HUDEP-2 (cell line): ENCODE measurements around the gene C14orf93.
A peak's percentile ranks its signal among the peaks of the same experiment; 100 is the strongest.
"Not testable (repeated sequence)": the region's sequence is repeated elsewhere in the genome, so short reads cannot be mapped to it uniquely, and the experiment has no call there.

Experiments
- DNase-seq, 76 experiments: peaks; one replicate each; lab custom pipeline; 2025; ENCODE audit not compliant: unreplicated experiment in 76 of 76; lab: John Stamatoyannopoulos, UW

The C14orf93 gene

DNA sequence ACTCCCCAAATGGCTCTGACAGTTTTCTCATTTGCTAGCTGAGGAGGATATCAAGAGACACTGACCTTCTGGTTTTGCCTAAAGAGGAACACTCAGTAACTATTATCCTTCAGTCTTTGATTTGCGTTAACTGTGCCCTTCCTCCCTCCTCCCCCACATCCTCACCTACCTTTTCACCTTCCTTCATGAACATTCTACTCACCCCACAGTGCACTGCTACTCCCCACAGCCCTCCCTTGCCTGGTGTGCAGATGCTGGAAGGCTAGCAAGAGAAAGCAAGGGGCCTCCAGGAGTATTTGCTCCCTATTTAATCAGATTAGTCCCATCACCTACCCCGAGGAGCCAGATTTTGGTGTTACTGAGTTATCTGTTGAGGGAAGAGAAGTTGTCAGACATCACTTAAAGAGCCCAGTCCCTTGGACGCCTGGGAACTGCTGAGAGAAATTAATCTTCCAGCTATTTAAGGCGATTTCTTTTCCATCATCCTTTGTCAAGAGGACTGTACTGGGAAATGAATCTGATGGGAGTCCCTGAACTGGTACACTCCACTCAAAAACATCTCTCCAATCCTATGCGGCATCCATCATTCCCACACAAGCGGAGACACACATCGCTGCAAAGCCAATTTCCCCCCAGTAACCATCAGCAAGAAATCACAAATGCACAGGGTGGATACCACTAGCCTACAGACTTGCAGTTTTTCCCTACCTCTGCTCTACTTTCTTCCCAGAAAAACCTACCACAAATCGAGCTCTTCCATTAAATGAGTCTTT lies 13.3 kb upstream of the C14orf93 start:
- no peak for DNase-seq

DNA sequence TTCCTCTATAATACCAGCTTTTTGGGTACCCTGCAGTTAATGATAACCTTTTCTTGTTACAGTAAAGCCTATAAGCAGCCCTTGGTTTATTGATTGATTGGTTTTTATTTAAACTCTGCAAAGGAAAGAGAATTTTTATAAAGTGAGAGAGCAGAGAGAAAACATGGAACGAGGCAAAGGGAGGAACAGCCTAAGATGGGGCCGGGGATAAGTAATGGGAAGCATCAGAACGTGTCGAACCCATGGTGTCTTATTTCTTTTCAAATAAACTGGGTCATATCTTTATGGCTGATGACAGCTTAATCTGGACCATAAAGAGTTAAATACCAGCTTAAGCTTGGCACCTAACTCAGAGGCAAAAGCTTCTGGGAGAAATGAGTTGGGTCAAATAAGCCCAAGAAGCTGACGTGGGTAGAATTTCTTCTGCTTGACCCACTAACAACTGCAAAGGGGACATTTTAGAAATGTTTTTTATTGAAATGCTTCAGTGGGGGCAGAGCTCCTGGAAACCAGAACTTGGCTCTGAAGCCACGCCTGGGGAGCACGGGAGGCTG lies 12.0 kb upstream of the C14orf93 start:
- no peak for DNase-seq

DNA sequence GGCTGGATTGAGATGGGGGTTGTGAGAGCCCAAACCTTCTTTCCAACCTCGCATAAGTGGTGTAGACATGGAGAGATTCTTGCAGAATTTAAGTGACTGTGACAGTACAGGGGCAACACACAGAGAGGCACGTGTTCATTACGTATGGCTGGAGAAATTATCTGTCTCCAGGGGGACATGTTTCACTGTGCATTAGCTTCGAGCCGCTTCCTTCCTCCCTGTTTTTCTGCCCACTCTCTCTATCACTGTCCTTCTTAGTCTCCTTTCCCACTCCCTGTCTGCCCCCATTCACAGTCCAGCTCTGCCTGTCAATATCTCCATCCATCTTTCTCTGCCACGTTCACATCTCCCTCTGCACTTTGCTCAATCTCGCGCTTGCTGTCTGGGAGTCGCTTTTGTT lies 11.5 kb upstream of the C14orf93 start:
- no peak for DNase-seq

DNA sequence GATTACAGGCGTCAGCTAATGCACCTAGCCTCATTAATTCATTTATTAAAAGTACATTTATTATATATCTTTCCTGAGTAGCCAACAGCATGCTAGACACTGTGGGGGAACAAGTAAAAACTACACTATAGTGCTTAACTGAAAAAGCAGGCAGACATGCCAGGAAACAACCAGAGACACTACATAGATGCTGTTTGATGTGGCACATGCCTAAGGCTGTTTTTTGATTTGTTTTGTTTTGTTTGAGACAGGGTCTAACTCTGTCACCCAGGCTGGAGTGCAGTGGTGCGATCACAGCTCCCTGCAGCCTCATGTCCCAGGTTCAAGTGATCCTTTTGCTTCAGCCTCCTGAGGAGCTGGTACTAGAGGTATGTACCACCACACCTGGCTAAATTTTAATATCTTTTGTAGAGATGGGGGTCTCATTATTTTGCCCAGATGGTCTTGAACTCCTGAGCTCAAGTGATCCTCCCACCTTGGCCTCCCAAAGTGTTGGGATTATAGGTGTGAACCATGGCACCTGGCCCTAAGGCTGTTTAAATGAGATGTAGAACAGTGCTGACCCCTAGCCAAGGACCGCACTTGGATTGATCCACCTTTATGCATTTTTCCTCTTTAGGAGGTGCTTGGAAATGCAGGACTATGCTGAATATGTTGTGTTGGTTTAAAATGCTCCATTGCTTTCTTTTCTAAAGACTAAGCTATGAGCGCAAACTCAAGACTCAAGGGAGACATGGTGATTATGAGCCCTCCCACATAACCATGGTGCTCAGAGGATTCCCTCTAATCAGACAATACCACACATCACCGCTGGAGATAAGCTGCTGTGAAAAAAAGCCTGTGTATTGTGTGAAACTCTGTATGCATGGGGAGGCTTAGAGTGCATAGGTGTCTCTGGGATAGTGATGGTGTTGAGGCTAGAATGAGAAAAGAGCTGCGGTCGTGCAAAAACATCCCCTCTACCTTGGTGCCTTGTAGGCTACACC lies 10.5 kb upstream of the C14orf93 start:
- peak in 51 of 76 experiments; percentile 7 to 75 (median 38) for DNase-seq

DNA sequence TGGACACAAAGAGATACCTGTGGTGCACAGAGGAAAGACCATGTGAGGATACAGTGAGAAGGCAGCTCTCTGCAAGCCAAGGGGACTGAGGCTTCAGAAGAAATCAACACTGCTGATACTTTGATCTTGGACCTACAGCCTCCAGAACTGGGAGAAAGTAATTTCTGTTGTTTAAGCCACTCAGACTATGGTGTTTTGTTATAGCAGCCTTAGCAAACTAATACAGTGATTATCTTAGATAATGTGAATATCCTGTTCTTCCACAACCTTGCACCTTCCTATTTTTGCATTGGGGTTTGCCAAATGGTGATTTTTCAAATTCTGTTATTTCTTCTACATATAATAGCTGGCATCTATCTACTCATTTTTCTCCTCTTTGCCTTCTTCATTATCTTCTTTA lies 8.2 kb upstream of the C14orf93 start:
- no peak for DNase-seq

DNA sequence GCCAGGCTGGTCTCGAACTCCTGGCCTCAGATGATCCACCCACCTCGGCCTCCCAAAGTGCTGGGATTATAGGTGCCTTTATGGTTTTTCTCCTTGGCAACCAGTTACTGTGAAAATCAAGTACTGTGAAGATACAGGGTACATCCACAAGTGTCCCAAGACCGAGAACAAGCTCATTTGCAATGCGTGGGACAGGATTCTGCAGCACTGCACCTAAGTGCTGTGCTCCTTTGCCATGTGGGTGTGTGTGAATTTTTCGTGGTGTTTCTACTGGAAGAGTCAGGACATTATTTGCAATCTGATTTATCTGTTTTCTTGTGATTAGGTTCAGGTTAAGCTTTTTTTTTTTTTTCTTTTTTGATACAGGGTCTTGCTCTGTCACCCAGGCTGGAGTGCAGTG lies 7.1 kb upstream of the C14orf93 start:
- no peak for DNase-seq

DNA sequence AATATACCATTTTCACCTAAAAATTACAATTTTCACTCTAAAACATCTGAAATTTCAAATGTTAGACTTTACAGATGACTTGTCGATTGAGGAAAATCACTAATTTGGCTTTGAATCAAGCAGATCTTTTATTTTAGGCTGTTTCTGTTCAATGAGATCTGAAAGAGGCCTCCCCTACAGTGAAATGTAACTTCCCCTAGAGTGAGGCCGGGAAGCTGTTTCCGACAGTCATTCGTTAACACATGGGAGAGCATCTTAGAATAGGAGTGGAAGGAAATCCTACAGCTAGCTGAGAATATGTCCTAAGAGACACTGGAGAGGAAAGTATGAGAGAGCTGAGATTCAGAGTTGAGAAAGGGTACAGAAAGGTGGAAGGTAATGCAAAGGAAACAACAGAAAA lies 5.7 kb upstream of the C14orf93 start:
- no peak for DNase-seq

DNA sequence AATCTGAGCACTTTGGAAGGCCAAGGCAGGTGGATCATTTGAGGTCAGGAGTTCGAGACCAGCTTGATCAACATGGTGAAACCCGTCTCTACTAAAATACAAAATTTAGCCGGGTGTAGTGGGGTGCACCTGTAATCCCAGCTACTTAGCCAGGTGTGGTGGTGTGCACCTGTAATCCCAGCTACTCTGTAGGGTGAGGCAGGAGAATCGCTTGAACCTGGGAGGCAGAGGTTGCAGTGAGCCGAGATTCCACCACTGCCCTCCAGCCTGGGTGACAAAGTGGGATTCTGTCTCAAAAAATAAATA lies 3.8 kb upstream of the C14orf93 start:
- DNase-seq: not testable (repeated sequence)

DNA sequence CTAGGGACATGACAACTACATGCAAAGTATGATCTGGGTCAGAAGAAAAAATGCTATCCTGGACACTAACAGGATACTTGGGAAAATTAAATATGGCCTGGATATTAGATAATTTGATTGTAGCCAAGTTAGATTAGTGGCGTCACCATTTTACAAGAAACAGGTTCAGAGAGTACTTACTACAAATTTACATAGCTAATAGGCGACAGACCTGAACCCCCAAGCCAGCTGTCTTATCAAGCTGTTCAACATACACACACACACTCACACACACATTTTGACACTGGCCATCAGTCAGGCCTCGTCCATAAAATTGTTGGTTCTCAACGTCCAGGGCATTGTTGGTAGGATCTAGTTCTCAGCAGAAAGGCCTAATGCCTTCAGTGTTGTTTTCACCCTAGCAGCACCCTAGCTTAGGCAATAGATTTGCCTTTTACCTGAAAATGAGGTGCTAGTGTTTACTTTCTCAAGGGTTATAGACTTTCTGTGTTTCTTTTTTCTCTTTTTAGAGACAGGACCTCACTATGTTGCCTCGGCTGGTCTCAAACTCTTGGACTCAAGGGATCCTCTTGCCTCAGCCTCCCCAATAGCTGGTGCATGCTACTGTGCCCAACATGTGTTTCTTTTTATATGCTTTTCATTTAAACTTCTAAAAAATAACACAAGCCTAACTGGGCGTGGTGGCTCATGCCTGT lies 3.3 kb upstream of the C14orf93 start:
- no peak for DNase-seq

DNA sequence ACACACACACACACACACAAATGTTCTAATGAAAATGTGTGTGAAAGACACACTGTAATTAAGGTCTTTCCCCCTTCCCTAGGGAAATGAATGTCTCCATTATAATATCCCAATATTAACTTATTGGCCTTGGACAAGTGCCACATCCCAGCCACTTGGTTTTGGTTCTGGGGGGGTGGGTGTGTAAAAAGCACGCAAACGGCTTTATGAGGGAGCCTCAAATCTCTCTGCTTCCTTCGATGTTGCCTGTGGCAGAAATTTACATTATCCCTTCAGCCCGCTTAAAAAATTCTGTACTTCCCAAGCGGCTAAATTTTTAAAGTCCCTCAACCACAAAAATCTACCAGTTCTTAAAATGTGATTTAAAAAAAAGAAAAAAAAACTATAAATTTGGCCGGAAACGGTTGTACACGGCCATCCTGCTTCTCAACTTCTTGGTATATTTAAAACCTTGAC lies 432 bp downstream of the C14orf93 start:
- peak in 1 of 76 experiments; percentile 6 for DNase-seq

DNA sequence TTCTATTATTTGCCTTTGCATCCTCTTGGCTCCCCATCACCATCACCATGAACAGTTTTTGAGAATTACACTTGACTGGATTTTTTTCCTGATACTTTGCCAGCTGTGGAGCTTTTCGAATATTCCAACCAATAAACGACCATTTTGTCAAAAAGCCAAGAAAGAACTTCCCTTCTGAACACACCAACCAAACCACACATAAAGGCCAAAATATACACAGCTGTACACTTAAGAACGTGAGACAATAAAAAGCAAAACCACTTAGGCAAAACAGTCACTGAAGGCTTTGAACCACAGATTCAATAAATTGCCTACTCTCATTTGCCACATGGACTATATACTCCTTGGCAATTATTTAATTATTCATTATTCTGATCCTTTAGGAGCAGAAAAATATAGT lies 1.1 kb downstream of the C14orf93 start:
- peak in 5 of 76 experiments; percentile 15 to 28 (median 16) for DNase-seq

DNA sequence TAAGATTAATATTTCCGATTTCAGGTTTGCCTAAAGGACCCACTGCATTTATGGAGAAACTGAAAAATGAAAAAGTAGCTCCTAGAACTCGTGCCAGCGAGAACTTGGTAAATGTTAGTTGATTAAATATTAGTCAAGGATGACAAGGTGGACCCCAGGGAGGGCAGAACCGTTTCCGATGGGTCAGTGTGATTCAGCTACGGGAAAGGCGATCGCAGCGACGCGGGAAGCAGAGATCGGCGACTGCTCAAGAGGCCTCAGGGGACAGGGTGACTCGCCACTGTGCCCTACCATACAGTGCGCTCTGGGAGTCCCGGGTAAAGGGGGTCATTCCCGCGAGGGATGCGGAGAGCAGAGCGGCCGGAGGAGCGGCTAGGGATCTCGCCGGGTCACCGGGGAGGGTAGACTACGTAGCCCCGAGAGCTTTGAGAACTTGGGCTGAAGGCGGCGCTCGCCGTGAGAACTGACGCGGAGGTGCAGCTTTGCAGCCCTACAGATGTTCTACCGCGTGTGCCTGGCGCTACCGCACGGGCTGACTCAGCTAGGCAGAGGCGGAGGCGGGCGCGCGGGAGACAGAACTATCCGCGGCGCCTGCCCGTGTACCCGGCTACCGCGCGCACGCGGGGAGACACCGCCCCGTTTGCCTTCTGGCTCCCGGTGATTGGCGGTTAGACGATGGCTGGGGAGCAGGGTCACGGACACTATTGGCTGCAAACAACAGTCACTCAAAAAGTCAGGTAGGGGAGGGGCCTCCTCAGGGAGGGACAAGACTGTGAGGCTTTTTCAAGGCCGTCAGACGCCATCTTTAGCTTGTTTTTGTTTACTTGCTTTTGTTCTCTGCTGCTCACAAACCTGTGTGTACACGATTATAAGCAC lies 3.2 kb downstream of the C14orf93 start:
- DNase-seq: peak in 75 of 76 experiments; percentile 53 to 99 (median 96)

DNA sequence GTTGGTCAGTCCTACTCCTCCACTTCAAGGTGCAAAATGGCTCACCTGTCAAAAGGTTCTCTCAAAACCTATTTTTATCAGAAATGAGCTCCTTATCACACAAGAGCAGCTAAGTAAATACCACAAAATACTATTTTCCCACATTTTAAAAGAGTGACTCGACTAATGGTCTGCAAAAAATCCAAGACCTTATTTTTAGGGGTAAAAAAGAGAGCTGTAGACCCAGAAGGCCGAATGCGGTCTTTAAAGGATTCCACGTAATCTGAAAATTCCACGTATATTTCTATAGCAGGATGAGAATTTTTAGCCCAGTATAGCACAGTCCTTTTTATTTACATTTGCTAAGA lies 3.8 kb downstream of the C14orf93 start:
- DNase-seq: peak in 1 of 76 experiments; percentile 36

DNA sequence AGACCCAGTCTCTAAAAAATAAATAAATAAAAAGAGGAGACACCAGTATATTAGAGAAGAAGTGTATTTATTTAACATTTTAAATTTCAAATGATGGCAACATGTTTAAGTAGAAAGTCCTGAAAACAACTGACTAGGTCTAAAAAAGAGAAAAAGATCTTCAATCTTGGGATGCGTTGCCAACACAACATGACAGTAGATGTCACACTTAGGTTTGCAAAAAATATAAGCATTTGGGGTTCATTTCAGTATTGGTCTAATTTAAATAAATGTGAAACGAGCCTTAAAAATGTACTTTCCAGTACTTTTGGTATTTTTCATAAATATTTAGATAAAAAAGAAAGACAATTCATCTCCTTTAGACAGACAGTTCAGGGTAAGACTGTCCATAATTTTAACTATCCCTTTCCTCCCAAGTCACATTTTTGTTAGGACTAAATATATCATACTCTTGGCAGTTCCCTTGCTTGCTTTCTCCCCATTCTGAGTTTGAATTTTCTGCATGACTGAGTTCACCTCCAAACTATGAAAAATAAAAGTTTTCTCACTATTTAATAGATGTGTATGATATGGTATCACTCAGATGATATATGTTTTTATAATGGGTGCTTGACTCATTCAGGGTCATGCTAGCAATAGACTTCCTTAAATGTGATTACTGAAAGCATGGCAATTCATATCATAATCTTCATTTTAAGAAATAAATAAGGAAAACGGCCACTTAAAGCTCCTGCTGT lies 4.3 kb downstream of the C14orf93 start:
- DNase-seq: no peak

DNA sequence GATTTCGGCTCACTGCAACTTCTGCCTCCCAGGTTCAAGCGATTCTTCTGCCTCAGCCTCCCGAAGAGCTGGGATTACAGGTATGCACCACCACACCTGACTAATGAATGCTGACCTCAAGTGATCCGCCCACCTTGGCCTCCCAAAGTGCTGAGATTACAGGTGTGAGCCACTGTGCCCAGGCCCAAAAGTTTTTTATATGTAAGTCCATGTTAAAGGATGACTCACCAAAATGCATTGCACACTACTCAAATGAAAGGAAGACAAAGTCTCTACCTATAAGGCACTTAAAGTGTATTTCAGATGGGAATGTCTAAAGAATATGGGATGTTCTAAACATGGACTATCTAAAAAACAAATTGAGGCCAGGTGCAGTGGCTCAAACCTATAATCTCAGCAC lies 5.7 kb downstream of the C14orf93 start:
- not testable (repeated sequence) for DNase-seq

DNA sequence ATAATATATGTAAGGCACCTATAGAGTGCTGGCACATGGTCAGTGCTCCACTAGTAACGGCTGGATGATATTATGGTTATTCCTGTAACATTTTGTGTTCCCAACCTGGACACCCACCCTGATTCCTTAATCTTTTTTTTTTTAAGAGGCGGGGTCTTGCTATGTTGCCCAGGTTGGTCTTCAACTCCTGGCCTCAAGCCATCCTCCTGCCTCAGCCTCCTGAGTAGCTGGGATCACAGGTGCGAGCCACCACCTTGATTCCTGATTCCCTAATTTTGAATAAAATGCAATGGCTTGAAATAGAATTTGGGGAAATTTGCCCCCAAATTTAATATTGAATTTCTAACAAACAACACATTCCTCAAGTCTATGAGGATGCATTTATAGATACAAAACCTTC lies 7.4 kb downstream of the C14orf93 start:
- no peak for DNase-seq

DNA sequence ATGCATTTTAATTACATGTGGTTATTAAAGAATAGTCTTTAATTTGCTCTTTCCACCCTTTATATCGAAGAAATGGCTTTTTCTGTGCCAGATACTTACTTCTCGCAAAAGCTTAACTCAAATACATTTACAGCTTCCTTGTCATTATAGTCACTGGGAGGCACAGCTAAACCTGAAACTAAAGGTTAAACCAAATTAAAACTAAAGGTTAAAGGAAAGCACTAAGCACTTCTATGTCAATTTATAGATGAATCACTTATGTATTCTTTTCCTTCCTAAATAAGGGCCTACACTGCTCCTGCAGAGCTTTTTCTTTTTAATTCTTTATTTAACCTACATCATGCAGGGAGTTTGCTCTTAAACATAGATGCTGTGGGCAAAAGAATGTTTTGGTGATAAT lies 9.1 kb downstream of the C14orf93 start:
- DNase-seq: no peak

DNA sequence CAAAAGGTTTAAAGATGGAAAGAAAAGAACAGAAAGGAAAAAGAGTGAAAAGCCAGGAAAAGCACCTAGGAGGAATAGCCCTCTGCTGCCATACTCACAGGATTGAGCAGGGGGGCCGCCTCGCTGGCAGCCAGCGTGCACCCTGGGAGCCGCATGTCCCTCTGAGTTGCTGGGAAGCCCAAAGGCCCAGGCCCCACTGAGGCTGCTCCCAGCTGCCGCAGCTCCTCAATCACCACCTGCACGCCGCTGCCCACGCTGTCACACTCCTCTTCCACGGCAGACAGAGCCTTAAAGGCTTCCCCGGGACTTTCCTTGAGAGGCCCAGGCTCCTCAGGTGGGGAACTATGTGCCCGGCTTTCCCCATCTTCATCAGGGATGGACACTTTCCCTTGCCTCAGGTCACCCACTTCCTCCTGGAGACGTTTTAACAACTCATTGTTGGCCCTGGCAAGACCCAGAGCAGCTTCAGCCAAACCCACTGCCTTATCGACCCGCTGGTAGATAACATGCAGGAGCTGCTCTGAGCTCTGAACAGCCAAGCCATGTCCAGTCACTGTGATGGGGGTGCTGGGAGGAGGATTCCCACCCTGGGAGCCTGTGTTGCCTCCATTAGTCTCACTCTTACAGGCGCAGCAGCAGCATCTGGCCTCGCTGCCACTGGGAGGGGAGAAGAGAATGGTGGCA lies 11.5 kb downstream of the C14orf93 start:
- peak in 36 of 76 experiments; percentile 7 to 56 (median 22) for DNase-seq
